ENCODE measurements around the gene RRP1B. TPM values are rescaled to one million over a fixed set of nuclear protein-coding genes. Genes with fewer than 3 reads are reported as not detected.

The RRP1B gene
- total and polyA plus RNA-seq, 4 donors = 7.3 to 12.6 (median 8.4) TPM

DNA sequence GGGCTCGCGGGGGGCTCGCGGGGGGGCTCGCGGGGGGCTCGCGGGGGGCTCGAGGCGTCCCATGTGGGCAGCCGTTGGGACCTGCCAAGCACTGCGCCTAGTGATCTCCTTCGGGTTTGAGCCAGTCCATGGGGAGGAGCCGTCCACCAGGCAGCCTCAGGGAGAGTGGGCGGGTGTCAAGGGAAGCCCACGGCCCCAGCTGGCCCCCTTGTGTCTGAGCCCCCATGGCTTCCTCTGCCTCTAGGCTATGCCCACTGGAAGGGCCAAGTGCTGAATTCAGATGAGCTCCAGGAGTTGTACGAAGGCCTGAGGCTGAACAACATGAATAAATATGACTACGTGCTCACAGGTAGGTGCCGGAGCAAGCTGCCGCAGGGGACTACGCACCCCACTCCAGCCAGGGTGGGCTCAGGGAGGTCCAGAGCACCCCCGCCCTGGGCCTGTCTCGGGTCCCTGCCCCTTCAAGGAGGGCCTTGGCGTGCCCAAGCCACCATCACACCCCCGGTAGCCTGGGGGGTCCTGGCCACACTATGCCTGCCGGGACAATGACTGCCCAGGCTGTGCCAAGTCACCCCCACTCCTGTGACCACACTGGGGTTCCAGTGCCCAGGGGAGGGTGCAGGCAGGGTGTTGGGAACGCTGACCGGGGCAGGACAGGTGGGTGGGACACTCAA, 82.2 kb downstream of the RRP1B start:
- 77% methylated on average over 24 of the region's 28 CpGs for WGBS
- Histone ChIP-seq H3K9me3 (ENCODE audit: control insufficient read depth in 4 of 4, low read length in 3 of 4) (no peaks in the 10 kb centered on the region), H3K4me1 (ENCODE audit: control insufficient read depth in 4 of 4, insufficient read depth in 4 of 4, low read length in 3 of 4) (peaks cover 7 to 20% (median 16%) of the 10 kb centered on the region in 4 donors), H3K36me3 (ENCODE audit: control insufficient read depth in 4 of 4, insufficient read depth in 3 of 4, low read depth in 1 of 4, low read length in 3 of 4) (peaks cover 5 to 27% (median 18%) of the 10 kb centered on the region in 4 donors), H3K4me3 (ENCODE audit: low read depth in 1 of 3, low read length in 3 of 3) (no peak overlapping the region), H3K27ac (ENCODE audit: low read depth in 1 of 2, low read length in 2 of 2) (no peak overlapping the region), H3K9ac (ENCODE audit: low read depth in 1 of 2, low read length in 2 of 2) (no peak overlapping the region), H3K27me3 (ENCODE audit: control insufficient read depth in 4 of 4, insufficient read depth in 4 of 4, low read length in 3 of 4) (no peaks in the 10 kb centered on the region)
- TF ChIP-seq FOXA1 (IDR thresholded peaks at IDR 0.05) (no peak), HNF4G (IDR thresholded peaks at IDR 0.05) (no peak), TAF1 (conservative IDR thresholded peaks at IDR 0.05) (no peak), FOXA2 (IDR thresholded peaks at IDR 0.05) (no peak), RXRA (IDR thresholded peaks at IDR 0.05) (no peak), JUND (IDR thresholded peaks at IDR 0.05) (no peak)
- TF ChIP-seq, protein P1, sequence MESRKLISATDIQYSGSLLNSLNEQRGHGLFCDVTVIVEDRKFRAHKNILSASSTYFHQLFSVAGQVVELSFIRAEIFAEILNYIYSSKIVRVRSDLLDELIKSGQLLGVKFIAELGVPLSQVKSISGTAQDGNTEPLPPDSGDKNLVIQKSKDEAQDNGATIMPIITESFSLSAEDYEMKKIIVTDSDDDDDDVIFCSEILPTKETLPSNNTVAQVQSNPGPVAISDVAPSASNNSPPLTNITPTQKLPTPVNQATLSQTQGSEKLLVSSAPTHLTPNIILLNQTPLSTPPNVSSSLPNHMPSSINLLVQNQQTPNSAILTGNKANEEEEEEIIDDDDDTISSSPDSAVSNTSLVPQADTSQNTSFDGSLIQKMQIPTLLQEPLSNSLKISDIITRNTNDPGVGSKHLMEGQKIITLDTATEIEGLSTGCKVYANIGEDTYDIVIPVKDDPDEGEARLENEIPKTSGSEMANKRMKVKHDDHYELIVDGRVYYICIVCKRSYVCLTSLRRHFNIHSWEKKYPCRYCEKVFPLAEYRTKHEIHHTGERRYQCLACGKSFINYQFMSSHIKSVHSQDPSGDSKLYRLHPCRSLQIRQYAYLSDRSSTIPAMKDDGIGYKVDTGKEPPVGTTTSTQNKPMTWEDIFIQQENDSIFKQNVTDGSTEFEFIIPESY (IDR thresholded peaks at IDR 0.05) = no peak
- TF ChIP-seq, protein P2, sequence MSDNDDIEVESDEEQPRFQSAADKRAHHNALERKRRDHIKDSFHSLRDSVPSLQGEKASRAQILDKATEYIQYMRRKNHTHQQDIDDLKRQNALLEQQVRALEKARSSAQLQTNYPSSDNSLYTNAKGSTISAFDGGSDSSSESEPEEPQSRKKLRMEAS (IDR thresholded peaks at IDR 0.05) = no peak
- TF ChIP-seq, protein P3, sequence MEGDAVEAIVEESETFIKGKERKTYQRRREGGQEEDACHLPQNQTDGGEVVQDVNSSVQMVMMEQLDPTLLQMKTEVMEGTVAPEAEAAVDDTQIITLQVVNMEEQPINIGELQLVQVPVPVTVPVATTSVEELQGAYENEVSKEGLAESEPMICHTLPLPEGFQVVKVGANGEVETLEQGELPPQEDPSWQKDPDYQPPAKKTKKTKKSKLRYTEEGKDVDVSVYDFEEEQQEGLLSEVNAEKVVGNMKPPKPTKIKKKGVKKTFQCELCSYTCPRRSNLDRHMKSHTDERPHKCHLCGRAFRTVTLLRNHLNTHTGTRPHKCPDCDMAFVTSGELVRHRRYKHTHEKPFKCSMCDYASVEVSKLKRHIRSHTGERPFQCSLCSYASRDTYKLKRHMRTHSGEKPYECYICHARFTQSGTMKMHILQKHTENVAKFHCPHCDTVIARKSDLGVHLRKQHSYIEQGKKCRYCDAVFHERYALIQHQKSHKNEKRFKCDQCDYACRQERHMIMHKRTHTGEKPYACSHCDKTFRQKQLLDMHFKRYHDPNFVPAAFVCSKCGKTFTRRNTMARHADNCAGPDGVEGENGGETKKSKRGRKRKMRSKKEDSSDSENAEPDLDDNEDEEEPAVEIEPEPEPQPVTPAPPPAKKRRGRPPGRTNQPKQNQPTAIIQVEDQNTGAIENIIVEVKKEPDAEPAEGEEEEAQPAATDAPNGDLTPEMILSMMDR (IDR thresholded peaks at IDR 0.05; ENCODE audit: low read depth, low read length, missing input control) = no peak
- DNase-seq (ENCODE audit: low spot score) = no peak

DNA sequence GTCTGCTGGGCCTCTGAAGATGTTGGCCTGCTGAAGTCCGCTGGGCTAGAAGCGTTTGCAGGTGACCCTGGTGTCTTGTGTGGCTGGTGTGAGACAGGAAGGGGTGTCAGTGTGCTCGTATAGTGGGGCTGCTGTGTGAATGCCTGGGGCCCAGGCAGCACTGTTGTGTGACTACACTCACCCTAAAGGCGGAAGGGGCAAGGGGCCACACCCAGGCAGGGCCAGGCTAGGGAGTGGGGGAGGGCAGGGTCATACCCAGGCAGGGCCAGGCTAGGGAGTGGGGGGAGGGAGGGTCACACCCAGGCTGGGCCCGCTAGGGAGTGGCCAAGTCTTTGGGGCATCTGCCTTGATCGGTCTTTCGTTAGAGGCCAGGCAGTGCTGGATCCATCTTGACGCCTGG, 84.6 kb downstream of the RRP1B start:
- no peak overlapping the region for H3K4me3 ChIP-seq (ENCODE audit: low read depth in 1 of 3, low read length in 3 of 3)
- 97% methylated on average over 8 of the region's 8 CpGs for WGBS
- no peaks in the 10 kb centered on the region for H3K4me1 ChIP-seq (ENCODE audit: control insufficient read depth in 4 of 4, insufficient read depth in 4 of 4, low read length in 3 of 4)
- DNase-seq (ENCODE audit: low spot score) = no peak
- no peak overlapping the region for H3K9ac ChIP-seq (ENCODE audit: low read depth in 1 of 2, low read length in 2 of 2)
- no peaks in the 10 kb centered on the region for H3K27me3 ChIP-seq (ENCODE audit: control insufficient read depth in 4 of 4, insufficient read depth in 4 of 4, low read length in 3 of 4)
- no peak for TF ChIP-seq HNF4A (conservative IDR thresholded peaks at IDR 0.05)
- no peak for TF ChIP-seq RAD21 (IDR thresholded peaks at IDR 0.05)
- no peak for TF ChIP-seq JUND (IDR thresholded peaks at IDR 0.05)
- no peak for TF ChIP-seq HNF4G (IDR thresholded peaks at IDR 0.05)
- no peak for TF ChIP-seq SP1 (IDR thresholded peaks at IDR 0.05)
- no peak for TF ChIP-seq NR2F2 (IDR thresholded peaks at IDR 0.05)
- TF ChIP-seq, protein P2 (IDR thresholded peaks at IDR 0.05) = no peak
- no peak for TF ChIP-seq YY1 (IDR thresholded peaks at IDR 0.05)
- TF ChIP-seq EGR1 (IDR thresholded peaks at IDR 0.05; ENCODE audit: low read depth in 2 of 2) = no peak
- no peak for TF ChIP-seq RXRA (IDR thresholded peaks at IDR 0.05)
- TF ChIP-seq FOXA2 (IDR thresholded peaks at IDR 0.05) = no peak
- TF ChIP-seq, protein P4, sequence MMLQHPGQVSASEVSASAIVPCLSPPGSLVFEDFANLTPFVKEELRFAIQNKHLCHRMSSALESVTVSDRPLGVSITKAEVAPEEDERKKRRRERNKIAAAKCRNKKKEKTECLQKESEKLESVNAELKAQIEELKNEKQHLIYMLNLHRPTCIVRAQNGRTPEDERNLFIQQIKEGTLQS (IDR thresholded peaks at IDR 0.05) = no peak
- TF ChIP-seq, protein P1 (IDR thresholded peaks at IDR 0.05) = no peak
- TF ChIP-seq, protein P5, sequence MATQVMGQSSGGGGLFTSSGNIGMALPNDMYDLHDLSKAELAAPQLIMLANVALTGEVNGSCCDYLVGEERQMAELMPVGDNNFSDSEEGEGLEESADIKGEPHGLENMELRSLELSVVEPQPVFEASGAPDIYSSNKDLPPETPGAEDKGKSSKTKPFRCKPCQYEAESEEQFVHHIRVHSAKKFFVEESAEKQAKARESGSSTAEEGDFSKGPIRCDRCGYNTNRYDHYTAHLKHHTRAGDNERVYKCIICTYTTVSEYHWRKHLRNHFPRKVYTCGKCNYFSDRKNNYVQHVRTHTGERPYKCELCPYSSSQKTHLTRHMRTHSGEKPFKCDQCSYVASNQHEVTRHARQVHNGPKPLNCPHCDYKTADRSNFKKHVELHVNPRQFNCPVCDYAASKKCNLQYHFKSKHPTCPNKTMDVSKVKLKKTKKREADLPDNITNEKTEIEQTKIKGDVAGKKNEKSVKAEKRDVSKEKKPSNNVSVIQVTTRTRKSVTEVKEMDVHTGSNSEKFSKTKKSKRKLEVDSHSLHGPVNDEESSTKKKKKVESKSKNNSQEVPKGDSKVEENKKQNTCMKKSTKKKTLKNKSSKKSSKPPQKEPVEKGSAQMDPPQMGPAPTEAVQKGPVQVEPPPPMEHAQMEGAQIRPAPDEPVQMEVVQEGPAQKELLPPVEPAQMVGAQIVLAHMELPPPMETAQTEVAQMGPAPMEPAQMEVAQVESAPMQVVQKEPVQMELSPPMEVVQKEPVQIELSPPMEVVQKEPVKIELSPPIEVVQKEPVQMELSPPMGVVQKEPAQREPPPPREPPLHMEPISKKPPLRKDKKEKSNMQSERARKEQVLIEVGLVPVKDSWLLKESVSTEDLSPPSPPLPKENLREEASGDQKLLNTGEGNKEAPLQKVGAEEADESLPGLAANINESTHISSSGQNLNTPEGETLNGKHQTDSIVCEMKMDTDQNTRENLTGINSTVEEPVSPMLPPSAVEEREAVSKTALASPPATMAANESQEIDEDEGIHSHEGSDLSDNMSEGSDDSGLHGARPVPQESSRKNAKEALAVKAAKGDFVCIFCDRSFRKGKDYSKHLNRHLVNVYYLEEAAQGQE (IDR thresholded peaks at IDR 0.05) = no peak
- H3K9me3 ChIP-seq (ENCODE audit: control insufficient read depth in 4 of 4, low read length in 3 of 4) = no peaks in the 10 kb centered on the region
- H3K36me3 ChIP-seq (ENCODE audit: control insufficient read depth in 4 of 4, insufficient read depth in 3 of 4, low read depth in 1 of 4, low read length in 3 of 4) = peaks cover 13 to 41% (median 21%) of the 10 kb centered on the region in 4 donors
- H3K27ac ChIP-seq (ENCODE audit: low read depth in 1 of 2, low read length in 2 of 2) = no peak overlapping the region

Measured in liver (tissue), 9 donors.